BE2C (cell line): ENCODE data around the gene THOC6.
A peak's percentile ranks its signal among the peaks of the same experiment; 100 is the strongest.

ENCODE experiments used
- DNase-seq: peaks from one replicate; pipeline ENCODE4 v3.0.0-alpha.2; 2020
- H3K27me3 ChIP-seq: fragments of 250-450 bp; sonication (Bioruptor Pico); 2 replicates; pipeline ENCODE4 v1.5.1; 2020; ENCODE audit warnings: mild to moderate bottlenecking
- H3K36me3 ChIP-seq: fragments of 250-450 bp; sonication (Bioruptor Pico); 2 replicates; pipeline ENCODE4 v1.5.1; 2020; ENCODE audit warnings: mild to moderate bottlenecking
- H3K4me1 ChIP-seq: fragments of 250-450 bp; sonication (Bioruptor Pico); 2 replicates; pipeline ENCODE4 v1.5.1; 2020
- H3K4me3 ChIP-seq: 2 replicates; pipeline ENCODE4 v1.5.1; 2011; ENCODE audit warnings: low read depth, low read length
- H3K9me3 ChIP-seq: fragments of 250-450 bp; sonication (Bioruptor Pico); 2 replicates; pipeline ENCODE4 v1.5.1; 2020
- CTCF ChIP-seq: IDR thresholded peaks from 2 replicates; pipeline ENCODE4 v1.5.1; 2012; ENCODE audit warnings: mild to moderate bottlenecking, low read depth, low read length

Gene THOC6

GRCh38 chr16:2999929-3000328, 23.9 kb upstream of the THOC6 start:
- Histone ChIP-seq H3K4me1 (no peaks in the 10 kb centered on the region), H3K36me3 (no peaks in the 10 kb centered on the region), H3K4me3 (no peak overlapping the region), H3K27me3 (peaks cover 2% of the 10 kb centered on the region; the same call in 1 of the 2 replicates), H3K9me3 (no peaks in the 10 kb centered on the region)
- TF ChIP-seq CTCF = no peak
- DNase-seq = no peak

GRCh38 chr16:3000540-3000939, 23.3 kb upstream of the THOC6 start:
- DNase-seq = no peak
- H3K9me3 ChIP-seq = no peaks in the 10 kb centered on the region

GRCh38 chr16:3001316-3001715, 22.5 kb upstream of the THOC6 start:
- TF ChIP-seq CTCF = no peak
- Histone ChIP-seq H3K27me3 (peaks cover 3% of the 10 kb centered on the region; the same call in 1 of the 2 replicates), H3K4me3 (no peak overlapping the region), H3K36me3 (no peaks in the 10 kb centered on the region), H3K4me1 (no peaks in the 10 kb centered on the region), H3K9me3 (no peaks in the 10 kb centered on the region)
- DNase-seq = no peak

More at GRCh38 chr16:3000540-3000939, 23.3 kb upstream of the THOC6 start:
- Histone ChIP-seq H3K27me3 (peaks cover 3% of the 10 kb centered on the region; the same call in 1 of the 2 replicates), H3K4me1 (no peaks in the 10 kb centered on the region), H3K4me3 (no peak overlapping the region), H3K36me3 (no peaks in the 10 kb centered on the region)
- TF ChIP-seq CTCF = no peak

- H3K9me3 ChIP-seq = no peaks in the 10 kb centered on the region
- peak; percentile 58 for TF ChIP-seq CTCF
- H3K4me3 ChIP-seq = no peak overlapping the region
- DNase-seq = peak; percentile 99
- no peaks in the 10 kb centered on the region for H3K36me3 ChIP-seq
- no peaks in the 10 kb centered on the region for H3K4me1 ChIP-seq
- H3K27me3 ChIP-seq = peaks cover 3% of the 10 kb centered on the region; the same call in 1 of the 2 replicates
Measured at GRCh38 chr16:3003582-3004270, 20.1 kb upstream of the THOC6 start.

- Histone ChIP-seq H3K4me1 (no peaks in the 10 kb centered on the region), H3K27me3 (peaks cover 3% of the 10 kb centered on the region; the same call in 1 of the 2 replicates), H3K36me3 (no peaks in the 10 kb centered on the region), H3K4me3 (no peak overlapping the region), H3K9me3 (no peaks in the 10 kb centered on the region)
- TF ChIP-seq CTCF = no peak
- DNase-seq = no peak
Measured at GRCh38 chr16:3004319-3004718, 19.5 kb upstream of the THOC6 start.

GRCh38 chr16:3004781-3005284, 19.0 kb upstream of the THOC6 start:
- H3K36me3 ChIP-seq = no peaks in the 10 kb centered on the region
- peak overlapping the region; percentile 54 for H3K4me3 ChIP-seq
- no peaks in the 10 kb centered on the region for H3K4me1 ChIP-seq
- DNase-seq = no peak
- TF ChIP-seq CTCF = no peak
- H3K27me3 ChIP-seq = peaks cover 3% of the 10 kb centered on the region; the same call in 1 of the 2 replicates
- H3K9me3 ChIP-seq = no peaks in the 10 kb centered on the region
